T-helper 2 cell (primary cell): ENCODE results near the gene CD72.

Source experiments
- DNase-seq, 5 experiments: peaks; one replicate each; pipeline versions ENCODE4 v3.0.0 to v3.0.0-alpha.2; 2012 to 2022
- total RNA-seq, 2 donors: gene quantifications; one replicate each; lab custom pipeline; 2026; lab: John Stamatoyannopoulos, UW

The CD72 gene, protein sequence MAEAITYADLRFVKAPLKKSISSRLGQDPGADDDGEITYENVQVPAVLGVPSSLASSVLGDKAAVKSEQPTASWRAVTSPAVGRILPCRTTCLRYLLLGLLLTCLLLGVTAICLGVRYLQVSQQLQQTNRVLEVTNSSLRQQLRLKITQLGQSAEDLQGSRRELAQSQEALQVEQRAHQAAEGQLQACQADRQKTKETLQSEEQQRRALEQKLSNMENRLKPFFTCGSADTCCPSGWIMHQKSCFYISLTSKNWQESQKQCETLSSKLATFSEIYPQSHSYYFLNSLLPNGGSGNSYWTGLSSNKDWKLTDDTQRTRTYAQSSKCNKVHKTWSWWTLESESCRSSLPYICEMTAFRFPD
- 4.0 to 4.1 reads per million in 2 donors for total RNA-seq

GRCh38 chr9:35618325-35618727 lies at the start of gene CD72:
Gene CD72 (minus strand): TSS chr9:35618413. CDS start chr9:35618303, 110 bp downstream.
- no peak for DNase-seq

DNA sequence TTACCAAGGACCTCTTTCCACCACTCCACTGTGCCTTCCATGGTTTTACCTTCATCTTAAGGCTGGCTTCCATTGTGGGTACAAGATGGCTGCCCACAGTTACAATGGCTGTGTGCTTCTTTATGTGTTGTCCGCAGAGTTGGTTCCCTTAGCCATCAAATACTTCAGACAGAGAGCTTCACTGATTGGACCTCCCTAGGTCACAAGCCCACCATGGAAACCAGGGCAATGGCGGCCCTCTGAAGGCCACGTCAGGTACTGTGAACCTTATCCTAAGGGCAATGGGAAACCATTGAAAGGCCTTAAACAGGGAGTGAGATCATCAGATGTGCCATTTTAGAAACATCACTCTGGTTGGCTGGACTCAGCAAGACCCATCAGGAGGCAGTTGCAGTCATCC lies 49.7 kb upstream of the CD72 start:
- DNase-seq: no peak

GRCh38 chr9:35666549-35666948 lies 48.3 kb upstream of the CD72 start:
- no peak for DNase-seq

DNA sequence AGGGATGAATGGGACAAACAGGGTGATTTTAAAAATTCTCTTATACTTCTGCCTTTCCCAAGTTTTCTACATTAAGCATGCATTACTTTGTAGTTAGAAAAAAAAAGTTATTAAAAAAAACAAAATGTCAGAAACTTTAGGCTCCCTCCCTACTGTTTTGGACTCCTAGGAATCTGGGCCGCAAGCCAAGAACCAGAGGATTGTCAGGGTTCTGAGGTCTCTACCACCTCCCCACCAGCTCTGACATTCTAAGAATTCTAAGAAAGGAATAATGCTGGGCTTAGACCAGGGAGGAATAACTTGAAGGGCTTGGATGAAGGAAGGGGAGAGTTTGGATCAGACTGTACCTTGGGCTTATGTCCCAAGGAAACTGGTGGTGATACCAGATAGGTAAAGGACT lies 47.8 kb upstream of the CD72 start:
- DNase-seq: no peak

DNA sequence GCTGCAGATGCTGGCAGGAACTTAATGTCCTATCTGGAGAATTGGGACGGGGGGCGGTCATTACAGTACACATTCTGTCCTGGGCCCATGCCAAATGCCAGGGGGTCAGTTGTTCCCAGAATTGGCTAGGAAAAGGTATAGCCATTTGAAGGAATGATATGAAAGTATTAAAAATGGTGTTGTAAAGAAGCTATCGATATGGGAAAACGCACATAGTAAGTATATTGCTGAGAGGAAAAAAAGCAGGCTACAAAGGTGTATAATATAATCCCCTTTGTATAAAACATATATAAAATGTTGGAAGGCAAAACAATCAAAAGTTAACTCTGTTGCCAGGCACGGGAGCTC lies 47.2 kb upstream of the CD72 start:
- no peak for DNase-seq

- DNase-seq: peak; percentile 45 to 83 (median 57)
Observed at GRCh38 chr9:35664531-35665470, 46.6 kb upstream of the CD72 start, which contains the start of gene ARHGEF39. Gene ARHGEF39 (minus strand): TSS chr9:35665195. CDS start chr9:35665169, 26 bp downstream.

DNA sequence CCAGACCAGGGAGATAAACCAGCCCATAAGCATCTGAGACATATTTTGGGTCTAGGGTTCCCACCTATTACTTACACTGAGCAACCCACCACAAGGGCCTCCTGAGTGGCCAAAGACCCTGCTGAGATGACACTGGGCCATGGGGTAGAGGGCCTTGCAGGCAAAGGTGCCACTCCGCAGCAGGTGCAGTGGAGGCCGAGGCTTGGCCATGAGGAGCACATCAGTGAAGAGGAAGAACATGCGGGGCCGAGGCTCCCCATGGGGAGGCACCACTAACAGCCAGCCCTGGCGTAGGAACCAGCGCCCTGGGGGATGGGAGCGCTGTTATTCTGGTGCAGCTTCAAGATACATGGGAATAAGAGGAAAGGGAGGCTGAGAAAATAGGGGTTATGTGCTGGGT lies 44.2 kb upstream of the CD72 start:
- DNase-seq: no peak

DNA sequence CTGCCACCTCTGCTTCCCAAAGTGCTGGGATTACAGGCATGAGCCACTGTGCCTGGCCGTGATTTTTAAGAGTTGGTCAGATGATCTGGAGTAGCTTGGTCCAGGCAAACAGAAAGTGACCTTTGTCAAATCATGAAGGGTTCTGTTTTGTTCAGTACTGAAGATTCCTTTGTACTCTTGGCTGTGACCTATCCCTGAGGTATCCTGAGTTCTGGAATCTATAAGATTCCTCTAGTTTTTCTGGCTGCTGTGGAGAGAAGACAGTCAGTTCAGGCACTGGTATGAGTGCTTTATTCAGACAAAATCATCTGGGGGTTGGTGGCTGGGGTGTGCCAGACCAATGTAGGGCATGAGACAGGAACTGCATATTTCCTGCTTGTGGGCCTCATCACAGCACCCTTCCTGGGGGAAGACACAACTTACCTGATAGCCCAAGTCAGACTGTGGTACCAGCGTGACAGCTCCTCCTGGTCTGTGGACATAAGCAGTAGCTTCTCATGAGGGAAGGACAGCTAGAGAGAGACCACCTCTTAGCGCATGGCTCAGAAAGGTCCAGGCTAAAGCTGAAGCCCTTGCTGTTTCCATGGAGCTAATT lies 43.6 kb upstream of the CD72 start:
- peak in 3 of 5 experiments; percentile 31 to 80 (median 65) for DNase-seq

DNA sequence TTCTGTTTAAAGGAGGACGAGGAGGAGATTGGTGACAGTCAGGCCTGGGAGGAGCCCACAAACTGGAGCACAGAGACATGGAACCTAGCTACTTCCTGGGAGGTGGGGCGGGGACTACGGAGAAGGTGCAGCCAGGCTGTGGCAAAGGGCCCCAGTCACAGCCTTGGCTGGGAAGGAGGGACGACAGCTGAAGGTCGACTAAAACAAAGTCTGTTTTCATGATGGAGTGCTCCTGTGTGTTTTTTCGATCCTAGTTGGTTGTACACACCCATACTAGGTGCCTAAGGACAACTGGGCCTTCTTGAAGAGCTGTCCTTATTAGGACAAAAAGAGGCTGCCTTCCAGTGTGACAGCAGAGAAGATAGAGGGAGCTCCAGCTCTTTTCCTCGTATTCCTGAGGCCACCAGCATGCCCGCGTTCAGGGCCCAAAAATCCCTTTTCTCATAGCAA lies 42.8 kb upstream of the CD72 start:
- no peak for DNase-seq

GRCh38 chr9:35659340-35659739 lies 41.1 kb upstream of the CD72 start:
- peak in 1 of 5 experiments; percentile 19 for DNase-seq

GRCh38 chr9:35658968-35659220 lies 40.7 kb upstream of the CD72 start:
- DNase-seq: no peak

GRCh38 chr9:35658137-35658967 lies 40.1 kb upstream of the CD72 start, which contains the start of gene CCDC107:
Gene CCDC107 (plus strand): TSS chr9:35658292. CDS start chr9:35658380, 88 bp downstream.
- peak; percentile 64 to 85 (median 78) for DNase-seq

GRCh38 chr9:35657546-35658136 lies 39.4 kb upstream of the CD72 start, which contains the start of gene RMRP:
Gene RMRP (minus strand): TSS chr9:35658019.
- DNase-seq: peak; percentile 67 to 94 (median 93)

GRCh38 chr9:35656831-35657545 lies 38.8 kb upstream of the CD72 start:
- DNase-seq: no peak

DNA sequence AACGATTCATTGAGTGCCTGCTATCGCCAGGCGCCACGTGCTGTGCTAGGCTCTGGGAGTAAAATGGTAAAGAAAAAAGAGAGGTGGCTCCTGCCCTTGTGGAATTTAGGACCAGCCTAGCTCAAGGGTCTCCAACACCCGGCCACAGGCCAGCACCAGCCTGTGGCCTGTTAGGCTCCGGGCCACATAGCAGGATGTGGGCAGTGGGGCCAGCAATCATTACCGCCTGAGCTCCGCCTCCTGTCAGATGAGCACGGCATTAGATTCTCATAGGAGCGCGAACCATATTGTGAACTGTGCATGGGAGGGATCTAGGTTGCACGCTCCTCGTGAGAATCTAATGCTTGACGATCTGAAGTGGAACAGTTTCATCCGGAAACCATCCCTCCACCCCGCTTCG lies 38.1 kb upstream of the CD72 start:
- DNase-seq: no peak

GRCh38 chr9:35653611-35654010 lies 35.4 kb upstream of the CD72 start:
- no peak for DNase-seq

GRCh38 chr9:35652829-35653209 lies 34.6 kb upstream of the CD72 start:
- no peak for DNase-seq

DNA sequence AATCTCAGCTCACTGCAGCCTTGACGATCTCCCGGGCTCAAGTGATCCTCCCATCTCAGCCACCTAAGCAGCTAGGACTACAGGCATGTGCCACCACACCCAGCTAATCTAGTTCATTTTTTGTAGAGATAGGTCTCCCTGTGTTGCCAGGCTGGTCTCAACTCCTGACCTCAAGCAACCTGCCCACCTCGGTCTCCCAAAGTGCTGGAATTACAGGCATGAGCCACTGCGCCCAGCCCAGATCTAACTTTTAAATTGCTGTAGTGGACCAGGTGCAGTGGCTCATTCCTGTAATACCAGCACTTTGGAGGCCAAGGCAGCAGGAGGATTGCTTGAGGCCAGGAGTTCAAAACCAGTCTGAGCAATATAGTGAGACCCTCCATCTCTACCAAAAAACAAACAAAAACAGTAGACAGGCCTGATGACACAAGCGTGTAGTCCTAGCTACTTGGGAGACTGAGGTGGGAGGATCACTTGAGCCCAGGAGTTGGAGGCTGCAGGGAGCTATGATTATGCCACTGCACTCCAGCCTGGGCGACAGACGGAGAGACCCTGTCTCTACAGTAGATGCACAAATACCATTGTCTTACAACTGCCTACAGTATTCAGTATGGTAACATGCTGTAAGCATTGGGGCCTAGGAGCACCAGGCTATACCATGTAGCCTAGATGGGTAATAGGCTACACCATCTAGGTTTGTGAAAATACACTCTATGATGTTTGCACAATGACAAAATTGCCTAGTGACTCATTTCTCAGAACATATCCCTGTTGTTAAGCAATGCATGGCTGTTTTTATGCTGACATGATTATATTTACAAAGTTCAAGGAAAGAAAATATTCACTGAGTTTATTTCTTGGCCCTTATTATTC lies 34.0 kb upstream of the CD72 start:
- no peak for DNase-seq

GRCh38 chr9:35650341-35651158 lies 32.3 kb upstream of the CD72 start, which contains the start of gene SIT1:
Gene SIT1 (minus strand): TSS chr9:35650931. CDS start chr9:35650853, 78 bp downstream.
- DNase-seq: peak in 1 of 5 experiments; percentile 71
